Subcutaneous adipose tissue (tissue), 4 donors: ENCODE measurements around the gene PRKAR2B. TPM values are rescaled to one million over a fixed set of nuclear protein-coding genes. Genes with fewer than 3 reads are reported as not detected.

Source experiments
- total RNA-seq, 4 donors: library from RNA; depleted of rRNA; stranded (reverse); fragments of >200 nt; gene quantifications; one replicate each; pipeline ENCODE4 v1.1.0, GENCODE V29; 2016
- TF ChIP-seq, protein P1 (sequence below): fragments of 450-650 bp; IDR thresholded peaks from one replicate; pipeline ENCODE4 v1.5.1; 2016; ENCODE audit warnings: low read depth, mild to moderate bottlenecking, control low read depth, antibody characterized with exemption, moderate library complexity

The PRKAR2B gene
- total RNA-seq, 4 donors from 2014 or later = 224 to 678 (median 404) TPM

DNA sequence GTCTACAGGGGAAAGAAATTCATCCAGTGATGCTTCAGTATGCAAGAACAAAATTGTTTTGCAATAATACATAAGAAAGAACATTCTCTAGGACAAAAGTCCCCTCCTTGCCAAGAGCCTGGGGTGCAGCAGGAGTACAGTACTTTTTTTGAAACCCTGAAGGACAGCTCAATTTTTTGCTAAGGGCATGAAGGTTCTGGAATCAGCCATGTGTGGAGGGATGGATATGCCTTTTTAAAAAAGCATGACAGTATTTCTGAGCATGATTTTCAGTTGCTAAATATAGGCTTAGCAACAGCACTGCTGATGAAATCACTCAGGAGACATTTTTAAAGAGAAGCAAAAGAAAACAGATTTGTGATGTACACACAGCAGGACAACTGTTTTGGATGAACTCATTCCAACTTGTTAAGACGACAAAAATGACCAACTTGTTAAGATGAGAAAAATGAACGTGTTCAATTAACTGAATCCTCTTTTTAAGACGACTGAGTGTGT lies 163.6 kb downstream of the PRKAR2B start:
- TF ChIP-seq, protein P1, sequence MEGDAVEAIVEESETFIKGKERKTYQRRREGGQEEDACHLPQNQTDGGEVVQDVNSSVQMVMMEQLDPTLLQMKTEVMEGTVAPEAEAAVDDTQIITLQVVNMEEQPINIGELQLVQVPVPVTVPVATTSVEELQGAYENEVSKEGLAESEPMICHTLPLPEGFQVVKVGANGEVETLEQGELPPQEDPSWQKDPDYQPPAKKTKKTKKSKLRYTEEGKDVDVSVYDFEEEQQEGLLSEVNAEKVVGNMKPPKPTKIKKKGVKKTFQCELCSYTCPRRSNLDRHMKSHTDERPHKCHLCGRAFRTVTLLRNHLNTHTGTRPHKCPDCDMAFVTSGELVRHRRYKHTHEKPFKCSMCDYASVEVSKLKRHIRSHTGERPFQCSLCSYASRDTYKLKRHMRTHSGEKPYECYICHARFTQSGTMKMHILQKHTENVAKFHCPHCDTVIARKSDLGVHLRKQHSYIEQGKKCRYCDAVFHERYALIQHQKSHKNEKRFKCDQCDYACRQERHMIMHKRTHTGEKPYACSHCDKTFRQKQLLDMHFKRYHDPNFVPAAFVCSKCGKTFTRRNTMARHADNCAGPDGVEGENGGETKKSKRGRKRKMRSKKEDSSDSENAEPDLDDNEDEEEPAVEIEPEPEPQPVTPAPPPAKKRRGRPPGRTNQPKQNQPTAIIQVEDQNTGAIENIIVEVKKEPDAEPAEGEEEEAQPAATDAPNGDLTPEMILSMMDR = no peak

DNA sequence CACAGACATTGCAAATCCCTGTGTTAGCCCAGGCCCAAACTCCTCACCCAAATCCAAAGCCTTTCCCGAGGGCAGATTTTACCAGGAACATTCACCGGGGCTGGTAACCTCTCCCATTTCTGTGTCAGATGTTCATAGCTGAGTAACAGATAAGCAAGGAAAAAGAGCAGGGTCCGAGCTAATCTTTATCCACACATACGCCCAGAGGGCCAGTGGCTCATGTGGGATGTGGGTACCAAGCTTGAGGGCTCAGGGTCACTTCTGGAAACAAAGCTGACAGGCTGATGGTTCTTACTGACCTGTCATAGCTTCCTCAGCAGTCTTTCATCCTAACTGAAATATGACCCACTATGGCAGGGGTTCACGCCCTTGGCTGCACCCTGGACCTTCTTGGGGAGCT lies 164.1 kb downstream of the PRKAR2B start:
- TF ChIP-seq, protein P1 = no peak

DNA sequence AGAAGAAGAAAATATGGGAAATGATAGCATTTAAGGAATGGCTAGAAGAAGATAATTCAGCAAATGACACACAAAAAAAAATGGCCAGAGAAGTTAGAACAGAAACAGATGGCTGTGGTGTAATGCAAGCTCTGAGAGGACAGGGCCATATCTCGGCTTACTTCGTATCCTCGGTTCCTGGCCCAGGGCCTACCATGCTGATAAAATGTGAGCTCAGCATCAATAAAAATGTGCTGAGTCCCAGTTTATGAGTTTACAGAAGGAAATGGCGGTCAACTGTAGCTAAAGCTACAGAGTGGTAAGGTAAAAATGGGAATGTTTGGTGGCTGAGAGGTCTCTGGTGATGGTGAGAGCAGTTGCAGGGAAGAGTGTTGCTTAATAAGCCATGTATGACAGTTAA lies 165.1 kb downstream of the PRKAR2B start:
- TF ChIP-seq, protein P1 = no peak

DNA sequence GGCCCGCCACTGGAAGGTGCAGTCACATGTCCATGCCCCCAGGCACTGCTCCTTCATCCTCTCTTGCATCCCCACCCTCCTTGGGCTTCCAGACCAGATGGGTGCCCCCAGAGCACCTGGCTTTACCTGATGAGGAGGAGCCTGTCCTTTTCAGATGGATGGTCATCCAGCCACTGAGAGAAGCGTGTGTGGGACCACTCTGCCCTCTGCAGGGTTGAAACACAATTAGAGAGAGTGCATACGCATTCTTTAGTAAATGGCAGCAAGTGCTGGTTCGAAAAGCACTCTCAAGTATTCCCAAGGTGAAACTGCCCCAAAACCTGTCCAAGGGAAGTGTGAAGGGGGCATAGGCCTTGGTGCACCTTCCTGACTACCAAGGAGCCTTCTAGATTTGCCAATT lies 165.9 kb downstream of the PRKAR2B start:
- TF ChIP-seq, protein P1 = no peak

Other genes with a start within 250 kb of the PRKAR2B start
- gene PIK3CG, start 179.4 kb upstream of the PRKAR2B start, total RNA-seq = 10 to 100 TPM in 2 of 4 donors, 1 to 10 TPM in 2; 5.7 to 20.1 (median 10.1) TPM
- 100 to 1,000 TPM; 117 to 221 (median 181) TPM for gene HBP1, start 124.3 kb downstream of the PRKAR2B start, total RNA-seq